HG03135 (cell line): ENCODE results near the gene CMTR1.
"Not testable (repeated sequence)": the region's sequence is repeated elsewhere in the genome, so short reads cannot be mapped to it uniquely, and the experiment has no call there.

Experiments
- ATAC-seq: cut with Tn5 transposase; IDR thresholded peaks from one replicate; pipeline ENCODE4 v1.9.1; 2021; ENCODE audit warnings: mild to moderate bottlenecking, moderate library complexity; ENCODE audit not compliant: unreplicated experiment

CMTR1 gene

DNA sequence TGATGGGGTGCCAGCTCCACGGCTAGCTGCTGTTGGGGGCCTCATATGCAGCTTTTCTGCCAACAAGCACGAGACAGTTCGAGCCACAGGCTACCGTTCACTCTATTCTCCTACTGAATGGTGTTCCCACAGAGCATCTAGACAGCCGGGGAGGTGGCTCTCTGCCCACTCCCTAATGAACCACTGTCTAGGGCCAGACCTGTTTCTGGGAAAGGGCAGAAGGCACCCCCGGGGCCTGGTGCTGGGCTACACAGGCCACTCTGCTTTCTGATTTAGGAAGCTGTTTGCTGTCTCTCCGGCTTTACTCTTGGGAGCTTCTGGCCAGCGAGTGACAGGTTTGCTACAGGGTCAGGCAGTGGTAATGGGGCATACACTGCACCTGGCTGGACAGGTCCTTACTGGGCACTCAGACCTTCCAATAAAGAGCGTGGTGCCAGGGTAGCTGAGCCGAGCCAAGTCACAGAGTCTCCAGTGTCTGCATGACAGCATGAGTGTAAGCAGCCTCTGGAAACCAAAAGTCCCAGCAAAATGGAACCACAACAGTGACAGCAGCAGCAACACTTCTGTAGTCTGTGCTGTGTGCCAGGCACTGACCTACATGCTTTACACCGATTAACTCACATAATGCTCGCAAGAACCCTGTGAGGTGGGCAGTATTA lies 58.3 kb downstream of the CMTR1 start:
- ATAC-seq, result no peak

DNA sequence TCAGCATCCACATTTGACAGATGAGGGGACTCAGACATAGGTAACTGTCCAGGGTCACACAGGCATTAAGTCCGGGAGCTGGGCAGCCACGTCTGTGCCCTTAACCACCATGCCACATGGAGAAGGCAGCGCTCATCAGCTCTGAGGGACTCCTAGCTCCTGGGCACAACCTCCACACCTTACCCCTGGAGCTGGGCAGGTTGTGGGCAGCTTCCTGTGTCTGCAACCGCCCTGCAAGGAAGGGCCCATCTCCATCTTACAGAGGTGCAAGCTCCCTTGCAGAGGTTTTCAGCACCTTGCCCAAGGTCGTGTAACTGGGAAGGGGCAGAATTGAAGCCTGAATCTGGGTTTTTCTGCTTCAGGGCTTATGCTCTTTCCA lies 58.8 kb downstream of the CMTR1 start:
- ATAC-seq, result no peak

DNA sequence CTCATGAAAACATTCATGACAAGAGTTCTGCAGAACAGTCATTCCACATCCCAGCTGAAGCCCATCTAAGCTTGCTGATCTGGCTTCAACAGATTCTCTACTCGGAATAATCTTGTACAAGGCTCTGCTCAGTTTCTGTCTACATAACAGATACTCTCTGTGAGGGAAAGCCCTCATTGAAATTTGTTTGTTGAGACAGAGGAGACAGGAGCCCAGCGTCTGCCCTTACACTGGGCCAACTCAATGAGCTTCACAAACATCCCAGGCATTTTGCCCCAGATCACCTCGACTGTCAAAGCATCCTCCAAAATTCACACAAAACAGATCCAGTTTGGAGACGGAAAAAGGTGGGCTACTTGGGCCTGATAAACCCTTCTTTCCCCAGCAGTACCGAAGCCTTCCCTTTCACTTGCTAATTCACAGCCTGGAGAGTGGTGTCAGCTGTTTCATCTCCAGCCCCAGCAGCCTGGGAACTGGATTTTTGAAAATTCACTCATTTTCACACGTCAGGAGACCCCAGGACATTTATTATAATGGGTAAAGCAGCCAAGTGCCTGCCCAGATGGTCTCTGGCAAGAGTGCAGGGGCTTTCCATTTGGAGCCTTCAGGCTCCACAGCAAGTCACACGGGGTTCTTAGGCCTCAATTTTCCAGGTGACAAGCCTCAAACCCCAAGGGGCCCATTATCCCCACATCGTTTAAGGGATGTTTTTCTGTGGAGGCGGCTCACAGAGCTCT lies 59.4 kb downstream of the CMTR1 start:
- no peak for ATAC-seq

DNA sequence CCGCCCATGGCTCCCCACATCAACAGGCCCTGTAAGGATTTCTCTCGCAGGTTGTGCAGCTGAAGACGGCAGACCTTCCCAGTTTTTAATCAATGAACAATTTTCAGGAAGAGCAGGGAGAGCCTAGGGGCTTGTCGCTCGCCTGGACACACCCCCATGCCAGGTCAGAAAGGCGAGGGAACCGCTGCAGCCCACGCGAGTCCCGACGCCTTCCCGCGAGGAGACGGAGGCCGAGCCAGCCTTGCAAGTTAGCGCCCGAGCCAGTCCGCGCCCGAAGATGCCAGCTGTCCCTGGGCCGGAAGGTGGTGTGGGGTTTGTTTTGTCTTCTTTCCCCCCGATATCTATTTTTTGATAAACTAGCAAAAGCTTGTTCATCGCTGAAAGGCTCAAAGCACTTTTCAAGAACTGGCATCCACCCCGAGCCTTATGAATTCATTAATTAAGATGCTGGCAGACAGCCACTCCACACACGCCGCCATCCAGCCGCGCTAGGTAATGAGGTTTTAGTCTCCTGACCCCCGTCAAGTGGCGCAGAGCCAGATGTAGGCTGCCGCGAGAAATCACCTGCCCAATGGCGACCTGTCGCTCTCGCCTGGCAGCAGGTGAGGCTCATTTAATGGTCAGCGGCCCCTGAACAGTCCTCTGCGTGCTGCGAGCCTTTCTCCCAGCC lies 60.1 kb downstream of the CMTR1 start:
- no peak for ATAC-seq

DNA sequence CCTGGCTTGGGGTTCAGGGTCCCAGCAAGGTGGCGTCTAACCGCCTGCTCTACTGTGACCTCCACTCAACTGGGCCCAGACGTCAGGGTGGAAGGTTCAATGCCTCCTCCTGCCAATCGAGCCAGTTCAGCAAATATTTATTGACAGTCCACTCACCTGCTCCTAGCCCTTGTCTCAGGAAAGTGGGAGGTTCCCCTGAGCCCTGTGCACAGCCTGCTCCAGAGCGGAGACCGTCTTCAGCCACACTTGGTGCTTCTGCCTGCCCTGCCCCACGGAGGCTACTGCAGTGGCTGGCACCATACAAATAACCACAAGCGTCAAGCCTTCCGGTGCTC lies 60.6 kb downstream of the CMTR1 start:
- no peak for ATAC-seq

DNA sequence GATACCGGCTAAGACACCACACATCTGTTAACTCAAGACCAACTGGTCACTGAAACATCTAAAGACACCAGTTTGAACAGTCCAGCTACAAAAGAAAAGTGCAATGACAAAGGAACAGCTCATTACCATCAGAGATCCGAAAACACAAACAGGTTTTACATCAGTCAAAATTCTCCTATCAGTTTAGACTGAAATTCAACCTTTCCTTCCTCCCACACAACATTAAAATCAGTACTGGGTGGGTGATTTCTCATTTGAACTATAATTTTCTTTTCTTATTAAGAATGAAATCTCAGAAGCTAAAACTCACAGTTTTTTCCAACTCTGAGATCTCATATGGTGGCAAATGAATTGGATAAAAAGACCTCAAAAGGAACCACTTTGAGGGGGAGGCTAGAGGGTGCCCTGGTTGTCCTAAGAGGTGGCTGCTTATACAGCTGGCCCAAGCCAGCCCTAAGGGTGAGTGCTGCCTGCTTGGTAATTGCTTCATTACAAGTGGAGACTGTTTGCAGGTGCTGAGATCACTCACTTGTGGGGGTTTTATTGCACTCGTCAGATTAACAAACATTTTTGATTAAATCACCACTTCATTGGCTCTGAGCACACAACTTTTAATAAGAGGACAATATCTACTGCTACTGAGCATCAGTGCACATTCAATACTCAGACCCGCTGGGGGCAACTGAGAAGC lies 62.4 kb downstream of the CMTR1 start:
- no peak for ATAC-seq

DNA sequence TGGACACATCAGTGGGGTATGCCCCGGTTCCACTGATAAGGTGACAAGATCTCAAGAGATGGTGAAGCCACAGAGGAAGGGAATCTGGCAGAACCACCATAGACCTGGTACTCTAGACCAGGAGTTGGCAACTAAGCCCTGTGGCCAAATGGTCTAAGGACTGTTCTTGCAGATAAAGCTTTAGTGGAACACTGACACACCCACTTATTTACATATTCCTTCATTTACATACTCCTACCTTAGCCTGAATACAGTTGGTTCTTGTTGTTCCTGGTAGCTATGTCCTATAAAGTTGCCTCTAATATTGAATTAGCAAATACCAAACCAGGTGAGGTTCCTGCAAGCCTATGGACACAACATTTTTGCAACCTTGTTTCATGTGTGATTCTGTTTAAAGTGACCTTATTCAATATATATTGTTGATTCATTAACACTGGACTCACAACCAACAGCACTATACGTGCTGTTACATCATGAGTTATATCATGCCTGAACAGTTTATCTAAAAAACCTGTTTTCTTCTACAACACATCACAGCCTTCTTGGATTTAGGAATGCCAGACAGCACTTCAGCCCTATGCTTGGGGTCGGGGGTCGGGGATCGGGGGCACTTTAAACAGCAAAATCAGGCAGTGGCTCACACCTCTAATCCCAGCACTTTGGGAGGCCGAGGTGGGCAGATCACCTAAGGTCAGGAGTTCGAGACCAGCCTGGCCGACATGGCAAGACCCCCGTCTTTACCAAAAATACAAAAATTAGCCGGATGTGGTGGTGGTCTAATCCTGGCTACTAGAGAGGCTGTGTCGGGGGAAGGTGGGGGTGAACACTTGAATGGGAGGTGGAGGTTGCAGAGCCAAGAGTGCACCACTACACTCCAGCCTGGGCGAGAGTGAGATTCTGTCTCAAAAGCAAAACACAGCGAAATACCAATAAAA lies 64.2 kb downstream of the CMTR1 start:
- ATAC-seq, result no peak

DNA sequence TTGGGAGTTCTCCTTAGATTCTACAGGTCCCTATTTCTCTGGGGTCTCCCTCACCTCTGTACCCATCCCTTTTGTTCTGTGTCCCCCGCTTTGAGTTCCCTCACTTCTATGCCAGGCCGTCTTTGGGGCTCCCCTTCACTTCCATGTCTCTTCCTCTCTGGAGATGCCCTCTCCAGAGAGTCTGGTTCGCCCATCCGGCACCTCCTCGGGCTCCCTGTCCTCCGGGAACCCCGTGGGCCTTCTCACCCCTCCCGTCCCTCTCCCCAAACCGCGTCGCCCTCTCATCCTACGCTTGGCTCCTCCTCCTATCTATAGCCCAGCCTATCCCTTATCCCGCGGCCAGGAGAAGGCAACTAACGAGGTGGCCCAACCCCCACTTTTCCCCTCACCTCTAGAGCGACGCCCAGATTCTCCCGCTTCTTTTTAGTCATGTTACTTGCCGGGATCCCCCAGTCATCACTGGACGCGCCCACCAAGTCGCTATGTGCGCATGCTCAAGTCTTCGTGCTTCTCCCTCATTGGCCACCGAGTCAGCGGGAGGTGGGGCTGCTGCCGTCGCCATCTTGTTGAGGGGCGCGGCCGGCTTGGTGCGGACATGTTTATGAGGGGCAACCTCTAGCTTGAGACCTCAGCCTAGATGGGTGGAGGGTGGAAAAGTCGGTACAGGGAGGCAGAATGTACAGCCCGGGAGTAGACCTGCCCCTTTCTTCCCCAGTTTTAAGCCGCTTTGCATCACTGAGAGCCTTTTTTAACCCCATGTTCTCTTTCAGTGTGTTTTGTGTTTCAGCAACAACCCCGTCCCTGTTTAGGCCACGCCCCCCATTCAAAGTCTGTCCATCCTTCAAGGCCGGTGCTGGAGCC lies 66.6 kb downstream of the CMTR1 start, which contains the start of gene CCDC167:
Gene CCDC167 (minus strand): TSS at position 461 of the 861 bp plus-strand sequence. CDS start 30 bp downstream, at position 431.
- peak; percentile 78 for ATAC-seq

DNA sequence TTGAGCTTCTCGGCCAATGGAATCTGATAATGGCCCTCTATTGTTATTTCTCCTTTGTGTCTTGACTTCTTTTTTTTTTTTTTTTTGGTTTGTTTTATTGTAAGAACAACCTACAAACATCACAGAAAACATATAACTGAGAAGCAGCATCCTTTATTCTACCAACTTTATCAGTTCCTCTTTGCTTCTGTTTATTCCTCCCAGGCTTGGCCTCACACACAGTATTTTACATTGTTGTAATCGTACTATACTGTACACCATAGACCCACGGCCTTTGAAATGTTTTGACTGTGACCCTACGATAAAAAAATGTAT lies 67.2 kb downstream of the CMTR1 start:
- no peak for ATAC-seq

DNA sequence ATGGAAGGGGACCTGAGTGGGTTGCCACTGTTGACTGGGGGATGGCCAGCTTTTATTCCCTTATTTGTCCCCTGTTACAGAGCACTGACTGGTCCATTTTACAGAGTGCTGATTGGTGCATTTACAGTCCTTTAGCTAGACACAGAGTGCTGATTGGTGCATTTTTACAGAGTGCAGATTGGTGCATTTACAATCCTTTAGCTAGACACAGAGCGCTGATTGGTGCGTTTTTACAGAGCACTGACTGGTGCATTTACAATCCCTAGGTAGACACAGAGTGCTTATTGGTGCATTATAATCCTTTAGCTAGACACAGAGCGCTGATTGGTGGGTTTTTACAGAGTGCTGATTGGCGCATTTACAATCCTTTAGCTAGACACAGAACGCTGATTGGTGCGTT lies 67.9 kb downstream of the CMTR1 start:
- not testable (repeated sequence) for ATAC-seq

DNA sequence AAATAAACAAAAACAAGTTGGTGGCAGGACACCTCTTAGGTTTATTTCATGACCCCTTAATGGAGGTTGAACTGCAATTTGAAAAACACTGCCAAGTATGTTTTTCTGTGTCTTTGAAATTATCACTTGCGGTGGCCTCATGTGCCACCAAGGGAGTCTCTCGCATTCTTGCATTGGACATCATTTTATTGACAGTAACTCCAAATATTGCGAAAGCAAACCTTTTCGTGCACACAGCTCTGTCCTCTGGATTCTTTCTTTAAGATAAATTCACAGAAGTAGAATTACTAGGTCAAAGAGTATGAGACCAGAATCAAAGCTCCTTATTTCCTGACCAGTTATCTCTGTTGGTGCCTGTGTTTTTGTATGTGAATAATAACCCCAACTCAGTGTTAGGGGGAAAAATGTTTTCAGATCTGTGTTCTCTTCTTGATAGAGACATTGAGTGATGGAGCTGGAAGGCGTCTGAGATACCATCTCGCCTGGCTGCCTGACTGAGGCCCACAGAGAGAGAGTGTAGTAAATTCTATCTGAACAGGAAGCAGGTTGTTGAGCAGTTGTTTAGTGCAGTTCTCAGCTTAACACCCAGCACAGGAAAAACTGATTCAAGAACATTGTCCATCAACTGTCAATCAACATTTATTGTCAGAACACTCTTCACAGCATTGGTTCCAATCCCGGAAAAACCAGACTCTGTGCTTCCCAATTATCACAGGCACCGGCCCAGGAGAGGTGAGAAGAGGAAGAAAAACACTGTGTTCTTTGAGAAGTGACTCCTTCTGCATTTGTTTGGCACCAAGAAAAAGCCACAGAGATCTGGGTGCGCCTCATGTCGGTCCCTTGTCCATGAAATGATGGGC lies 68.8 kb downstream of the CMTR1 start:
- ATAC-seq, result no peak

DNA sequence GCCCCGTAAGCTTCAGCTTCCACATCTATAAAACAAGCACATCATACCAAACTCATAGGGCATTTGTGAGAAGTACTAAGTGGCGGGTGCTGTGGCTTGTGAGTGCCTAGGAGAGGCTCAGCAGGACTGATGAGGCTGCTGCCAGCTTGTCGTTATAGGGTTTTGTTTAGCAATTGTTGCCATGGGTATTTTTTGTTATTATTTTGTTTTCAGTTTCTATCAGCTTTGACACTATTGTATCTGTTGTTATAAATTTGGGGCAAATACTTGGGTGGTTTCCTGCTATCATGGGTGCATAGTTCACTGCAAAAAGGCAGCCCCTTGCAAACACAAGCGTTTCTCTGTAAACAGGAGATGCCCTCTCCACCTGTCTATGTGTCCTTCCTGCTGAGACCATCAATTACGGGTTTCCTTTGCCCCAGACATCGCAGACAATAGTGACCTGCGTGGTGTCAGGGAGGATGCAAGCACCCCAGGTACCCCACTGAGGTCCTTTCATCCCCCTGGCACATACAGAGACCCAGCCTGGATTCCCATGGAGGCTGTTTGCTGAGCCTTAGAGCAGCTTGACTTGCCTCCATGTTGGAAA lies 69.8 kb downstream of the CMTR1 start:
- ATAC-seq, result peak; percentile 25

DNA sequence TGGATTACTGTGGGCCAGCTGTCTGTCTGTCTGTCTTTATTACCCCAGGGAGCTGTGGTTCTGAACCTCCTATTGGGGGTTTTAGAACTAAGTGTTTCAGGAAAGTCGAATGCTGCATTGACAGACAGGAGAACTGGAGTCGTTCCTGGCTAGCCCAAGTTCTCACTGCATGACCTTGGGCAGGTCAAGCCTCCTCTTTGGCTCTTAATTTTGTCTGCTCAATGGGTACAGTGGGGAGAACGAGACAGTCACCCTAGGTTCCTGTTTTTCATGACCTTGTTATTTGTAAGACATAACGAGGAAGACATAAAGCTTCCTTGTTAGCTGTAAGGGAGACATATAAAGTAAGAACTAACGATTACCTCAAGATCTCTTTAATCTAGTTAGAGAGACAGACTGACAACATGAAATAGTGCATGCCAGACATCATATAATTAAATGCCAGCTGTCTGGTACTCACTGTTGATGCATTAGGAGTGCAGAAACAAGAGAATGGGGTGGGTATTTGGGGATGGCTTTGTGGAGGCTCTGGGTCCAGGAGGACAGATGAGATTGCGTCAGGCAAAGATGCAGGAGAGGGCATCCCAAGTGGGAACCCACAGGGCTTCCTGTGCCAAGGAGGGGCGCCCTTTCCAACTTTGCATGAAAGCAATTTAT lies 70.4 kb downstream of the CMTR1 start:
- ATAC-seq, result no peak

DNA sequence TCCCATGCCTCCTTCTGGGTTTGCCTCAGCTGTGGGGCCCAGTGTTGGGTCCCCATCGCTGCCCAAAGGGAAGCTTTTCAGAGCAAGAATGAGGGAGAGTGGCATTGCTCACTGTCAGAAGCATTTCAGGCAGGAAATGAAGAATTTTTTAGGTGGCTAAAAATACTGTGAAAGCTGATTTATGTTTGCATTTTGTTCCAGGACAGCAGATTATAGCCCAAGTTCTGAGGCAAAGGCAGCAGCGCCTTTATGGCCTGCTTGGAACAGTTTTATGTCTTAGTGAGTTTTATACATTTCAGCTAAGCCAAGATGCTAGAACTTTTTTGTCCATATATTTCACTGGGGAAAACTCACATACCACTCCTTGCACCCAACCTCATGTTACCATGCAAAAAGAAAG lies 71.0 kb downstream of the CMTR1 start:
- ATAC-seq, result no peak

DNA sequence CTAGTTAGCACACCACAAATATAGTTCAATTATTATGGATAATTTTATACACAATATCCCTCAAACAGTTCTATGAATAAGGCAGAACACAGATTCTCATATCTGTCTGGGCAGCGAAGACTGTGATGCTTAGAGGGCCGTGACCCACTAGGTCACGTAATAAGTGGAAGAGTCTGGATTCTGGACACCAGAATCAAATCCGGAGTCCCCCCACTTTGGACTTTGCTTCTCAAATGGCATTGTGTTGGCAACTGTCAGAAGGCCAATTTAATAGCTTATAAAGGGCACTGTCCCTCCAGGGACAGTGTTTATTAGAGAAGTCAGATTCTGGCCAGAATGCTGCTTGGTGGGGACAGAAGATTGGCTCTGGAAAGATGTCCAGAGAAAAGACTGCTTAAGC lies 73.5 kb downstream of the CMTR1 start:
- no peak for ATAC-seq

DNA sequence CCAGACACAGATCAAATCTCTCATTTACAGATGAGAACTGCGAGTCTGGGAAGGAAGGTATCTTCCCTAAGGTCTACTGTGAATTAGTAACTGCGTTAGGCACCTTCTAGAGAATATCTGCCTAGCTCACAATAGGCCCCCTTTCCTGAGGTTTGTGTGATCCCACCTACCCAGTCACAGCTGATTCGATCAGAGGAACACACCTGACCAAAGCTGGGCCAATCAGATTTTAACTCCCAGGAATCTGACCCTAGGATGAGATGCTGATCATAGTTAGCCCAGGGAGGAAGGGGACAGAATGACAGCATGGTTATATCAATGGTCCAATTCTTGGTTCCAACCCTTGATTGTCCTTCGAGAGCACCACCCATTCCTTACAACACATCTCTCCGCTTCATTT lies 74.1 kb downstream of the CMTR1 start:
- no peak for ATAC-seq

DNA sequence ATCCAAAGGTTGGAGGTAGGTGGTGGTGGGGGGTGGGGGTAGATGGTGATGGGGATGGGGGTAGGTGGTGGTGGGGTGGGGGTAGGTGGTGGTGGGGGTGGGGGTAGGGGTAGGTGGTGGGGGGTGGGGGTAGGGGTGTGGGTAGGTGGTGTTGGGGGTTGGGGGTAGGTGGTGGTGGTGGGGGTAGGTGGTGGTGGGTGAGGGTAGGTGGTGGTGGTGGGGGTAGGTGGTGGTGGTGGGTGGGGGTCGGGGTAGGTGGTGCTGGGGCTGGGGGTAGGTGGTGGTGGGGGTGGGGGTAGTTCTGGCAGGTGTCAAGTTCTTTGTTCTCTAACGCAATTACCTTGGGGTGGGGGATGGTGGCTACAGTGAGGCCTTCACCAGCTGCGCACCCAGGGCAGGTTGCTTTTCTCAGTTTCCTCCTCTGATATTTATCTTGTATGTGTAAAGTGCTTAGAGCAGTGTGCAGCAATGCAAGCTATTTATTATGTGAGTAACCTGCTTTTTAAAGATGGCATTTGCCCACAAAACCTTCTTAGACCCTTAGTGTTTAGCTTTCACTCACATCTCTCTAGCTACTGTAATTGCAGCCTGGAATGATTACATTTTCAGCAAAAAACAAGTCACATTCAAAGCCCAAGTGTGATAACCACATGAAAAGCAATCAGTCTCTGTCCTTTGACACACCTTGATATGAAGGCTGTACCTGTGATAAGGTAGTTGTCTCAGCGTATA lies 74.8 kb downstream of the CMTR1 start:
- no peak for ATAC-seq
